ENCODE data around the gene CEP120. TPM values are rescaled to one million over a fixed set of nuclear protein-coding genes. Genes with fewer than 3 reads are reported as not detected.

CEP120 gene
- polyA plus RNA-seq, 4 donors = 19.8 to 26.5 (median 24.3) TPM

GRCh38 chr5:123398058-123398733, 25.0 kb downstream of the CEP120 start:
- DNase-seq (ENCODE audit: low read depth in 4 of 4, low spot score in 3 of 4) = no peak

GRCh38 chr5:123397538-123397937, 25.7 kb downstream of the CEP120 start:
- DNase-seq (ENCODE audit: low read depth in 4 of 4, low spot score in 3 of 4) = no peak

- no peak for DNase-seq (ENCODE audit: low read depth in 4 of 4, low spot score in 3 of 4)
Measured at GRCh38 chr5:123391009-123391408, 32.2 kb downstream of the CEP120 start.

GRCh38 chr5:123389794-123390193, 33.4 kb downstream of the CEP120 start:
- DNase-seq (ENCODE audit: low read depth in 4 of 4, low spot score in 3 of 4) = no peak

- no peak for DNase-seq (ENCODE audit: low read depth in 4 of 4, low spot score in 3 of 4)
Measured at GRCh38 chr5:123387313-123387712, 35.9 kb downstream of the CEP120 start.

GRCh38 chr5:123382252-123382651, 41.0 kb downstream of the CEP120 start:
- no peak for DNase-seq (ENCODE audit: low read depth in 4 of 4, low spot score in 3 of 4)

GRCh38 chr5:123371575-123372179, 51.5 kb downstream of the CEP120 start:
- no peak for DNase-seq (ENCODE audit: low read depth in 4 of 4, low spot score in 3 of 4)

GRCh38 chr5:123369371-123369968, 53.7 kb downstream of the CEP120 start:
- no peak for DNase-seq (ENCODE audit: low read depth in 4 of 4, low spot score in 3 of 4)

GRCh38 chr5:123367739-123368138, 55.5 kb downstream of the CEP120 start:
- no peak for DNase-seq (ENCODE audit: low read depth in 4 of 4, low spot score in 3 of 4)

- peak in 1 of 4 donors; percentile 44 for DNase-seq (ENCODE audit: low read depth in 4 of 4, low spot score in 3 of 4)
Measured at GRCh38 chr5:123365156-123365555, 58.0 kb downstream of the CEP120 start.

GRCh38 chr5:123364441-123365155, 58.6 kb downstream of the CEP120 start:
- no peak for DNase-seq (ENCODE audit: low read depth in 4 of 4, low spot score in 3 of 4)

- no peak for DNase-seq (ENCODE audit: low read depth in 4 of 4, low spot score in 3 of 4)
Measured at GRCh38 chr5:123360910-123361309, 62.3 kb downstream of the CEP120 start.

- no peak for DNase-seq (ENCODE audit: low read depth in 4 of 4, low spot score in 3 of 4)
Measured at GRCh38 chr5:123360201-123360571, 63.0 kb downstream of the CEP120 start.

GRCh38 chr5:123359454-123360200, 63.6 kb downstream of the CEP120 start:
- no peak for DNase-seq (ENCODE audit: low read depth in 4 of 4, low spot score in 3 of 4)

- DNase-seq (ENCODE audit: low read depth in 4 of 4, low spot score in 3 of 4) = peak in 1 of 4 donors; percentile 36
Measured at GRCh38 chr5:123358751-123359150, 64.5 kb downstream of the CEP120 start.

- DNase-seq (ENCODE audit: low read depth in 4 of 4, low spot score in 3 of 4) = no peak
Measured at GRCh38 chr5:123358304-123358703, 64.9 kb downstream of the CEP120 start.

- DNase-seq (ENCODE audit: low read depth in 4 of 4, low spot score in 3 of 4) = no peak
Measured at GRCh38 chr5:123351820-123352219, 71.4 kb downstream of the CEP120 start.

GRCh38 chr5:123351240-123351639, 72.0 kb downstream of the CEP120 start:
- no peak for DNase-seq (ENCODE audit: low read depth in 4 of 4, low spot score in 3 of 4)

- no peak for DNase-seq (ENCODE audit: low read depth in 4 of 4, low spot score in 3 of 4)
Measured at GRCh38 chr5:123350742-123351141, 72.5 kb downstream of the CEP120 start.

- DNase-seq (ENCODE audit: low read depth in 4 of 4, low spot score in 3 of 4) = no peak
Measured at GRCh38 chr5:123344816-123345426, 78.3 kb downstream of the CEP120 start.

Measured in right renal pelvis (tissue), 4 donors.